Measurements from ENCODE around the gene TMEM207. TPM values are rescaled to one million over a fixed set of nuclear protein-coding genes. Genes with fewer than 3 reads are reported as not detected.

The TMEM207 gene
- total RNA-seq, 1 experiment from 2014 or later, result not detected

DNA sequence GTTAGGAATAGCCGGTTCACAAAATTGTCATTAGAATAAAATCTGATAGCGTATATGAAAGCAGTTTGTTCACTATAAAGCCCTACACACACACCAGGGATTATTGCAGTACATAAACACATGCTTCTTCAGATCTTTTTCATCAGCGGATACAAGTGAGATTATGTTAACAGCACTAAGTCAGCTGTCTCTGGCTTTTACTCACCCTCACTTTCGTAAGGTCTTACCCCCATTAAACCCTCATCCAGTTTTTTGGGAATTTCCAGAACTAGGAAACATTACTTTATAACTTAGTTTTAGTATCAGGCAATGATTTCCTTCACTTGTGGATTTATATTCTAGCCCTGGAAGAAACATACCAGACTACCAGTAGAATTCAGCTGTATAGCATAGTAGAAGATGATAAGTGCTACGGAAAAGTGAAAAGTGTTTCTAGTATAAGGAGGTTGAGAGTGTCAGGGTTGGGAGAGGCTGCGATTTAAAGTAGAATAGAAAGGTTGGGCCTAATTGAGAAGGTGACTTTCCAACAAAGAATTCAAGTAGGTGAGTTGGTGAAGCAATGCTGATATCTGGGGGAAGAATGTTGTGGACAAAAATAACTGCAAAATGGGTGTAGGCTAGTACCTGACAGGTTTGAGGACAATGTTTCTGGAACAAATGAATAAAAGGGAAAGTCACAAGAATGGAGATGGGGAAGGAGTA, 22.7 kb downstream of the TMEM207 start:
- Histone ChIP-seq H3K56ac (ENCODE audit: insufficient read length, low read depth, low read length) (no peak overlapping the region), H3K23ac (ENCODE audit: insufficient read length, low read depth, low read length) (no peak overlapping the region), H4K5ac (ENCODE audit: insufficient read length, low read depth, low read length) (no peak overlapping the region), H3K18ac (ENCODE audit: insufficient read length, low read depth, low read length) (no peak overlapping the region), H3K79me2 (ENCODE audit: insufficient read depth, low read length) (no peaks in the 10 kb centered on the region), H4K91ac (ENCODE audit: insufficient read length, low read depth, low read length) (no peak overlapping the region), H2AFZ (ENCODE audit: low read length) (no peak overlapping the region), H2BK120ac (ENCODE audit: low read depth, low read length, poor library complexity, severe bottlenecking) (no peak overlapping the region), H3K27ac (ENCODE audit: insufficient read length, low read depth, low read length) (no peak overlapping the region), H2AK5ac (ENCODE audit: insufficient read length, low read length) (no peak overlapping the region), H3K4me2 (ENCODE audit: insufficient read depth, insufficient read length, low read length) (no peak overlapping the region), H2BK15ac (ENCODE audit: low read depth, low read length) (no peak overlapping the region), H3K79me1 (ENCODE audit: insufficient read depth, low read depth, low read length, poor library complexity, severe bottlenecking) (no peaks in the 10 kb centered on the region), H3K23me2 (ENCODE audit: insufficient read length, low read depth, low read length, poor library complexity, severe bottlenecking) (no peaks in the 10 kb centered on the region), H3K14ac (ENCODE audit: insufficient read depth, low read length) (no peak overlapping the region), H2BK12ac (ENCODE audit: insufficient read length, low read depth, low read length) (no peak overlapping the region), H3K27me3 (ENCODE audit: insufficient read depth, low read length) (no peaks in the 10 kb centered on the region), H4K8ac (replicated peaks; ENCODE audit: insufficient read length, low read depth, low read length) (no peak overlapping the region), H3K4ac (ENCODE audit: low read depth, low read length) (no peak overlapping the region), H2BK5ac (ENCODE audit: insufficient read length, low read length) (no peak overlapping the region), H2BK20ac (ENCODE audit: low read depth, low read length, poor library complexity, severe bottlenecking) (no peak overlapping the region), H3K4me1 (ENCODE audit: insufficient read depth, low read length) (no peaks in the 10 kb centered on the region), H3K9ac (ENCODE audit: extremely low read depth, insufficient read length, low read length) (no peak overlapping the region), H4K20me1 (ENCODE audit: control insufficient read depth, insufficient read depth, insufficient read length) (no peaks in the 10 kb centered on the region), H3T11ph (ENCODE audit: low read length) (no peak overlapping the region), H3K9me3 (ENCODE audit: control insufficient read depth, low read depth, low read length) (no peaks in the 10 kb centered on the region)
- no peaks in the 10 kb centered on the region for H3K9me3 Mint-ChIP-seq
- H3K27me3 Mint-ChIP-seq (ENCODE audit: low read depth), result no peaks in the 10 kb centered on the region
- no peak for DNase-seq
- H3K36me3 Mint-ChIP-seq (ENCODE audit: insufficient read depth in 1 of 3, low read depth in 3 of 3), result no peaks in the 10 kb centered on the region
- H3K4me3 Mint-ChIP-seq, result no peak overlapping the region
- H3K4me1 Mint-ChIP-seq, result no peaks in the 10 kb centered on the region
- TF ChIP-seq, protein P1, sequence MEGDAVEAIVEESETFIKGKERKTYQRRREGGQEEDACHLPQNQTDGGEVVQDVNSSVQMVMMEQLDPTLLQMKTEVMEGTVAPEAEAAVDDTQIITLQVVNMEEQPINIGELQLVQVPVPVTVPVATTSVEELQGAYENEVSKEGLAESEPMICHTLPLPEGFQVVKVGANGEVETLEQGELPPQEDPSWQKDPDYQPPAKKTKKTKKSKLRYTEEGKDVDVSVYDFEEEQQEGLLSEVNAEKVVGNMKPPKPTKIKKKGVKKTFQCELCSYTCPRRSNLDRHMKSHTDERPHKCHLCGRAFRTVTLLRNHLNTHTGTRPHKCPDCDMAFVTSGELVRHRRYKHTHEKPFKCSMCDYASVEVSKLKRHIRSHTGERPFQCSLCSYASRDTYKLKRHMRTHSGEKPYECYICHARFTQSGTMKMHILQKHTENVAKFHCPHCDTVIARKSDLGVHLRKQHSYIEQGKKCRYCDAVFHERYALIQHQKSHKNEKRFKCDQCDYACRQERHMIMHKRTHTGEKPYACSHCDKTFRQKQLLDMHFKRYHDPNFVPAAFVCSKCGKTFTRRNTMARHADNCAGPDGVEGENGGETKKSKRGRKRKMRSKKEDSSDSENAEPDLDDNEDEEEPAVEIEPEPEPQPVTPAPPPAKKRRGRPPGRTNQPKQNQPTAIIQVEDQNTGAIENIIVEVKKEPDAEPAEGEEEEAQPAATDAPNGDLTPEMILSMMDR (conservative IDR thresholded peaks at IDR 0.05), result no peak
- H3K27ac Mint-ChIP-seq, result no peak overlapping the region
- WGBS (ENCODE audit: extremely low coverage, insufficient read length, low lambda C conversion rate), result no CpG with 5 or more reads among the region's 6 CpGs
